Progenitor cell of endocrine pancreas (in vitro differentiated cells): ENCODE results near the gene EP400. TPM values are rescaled to one million over a fixed set of nuclear protein-coding genes. Genes with fewer than 3 reads are reported as not detected.

ENCODE experiments used
- DNase-seq: peaks from one replicate; pipeline ENCODE4 v3.0.0; 2021; ENCODE audit warnings: low spot score; ENCODE audit not compliant: unreplicated experiment
- H3K27ac Mint-ChIP-seq: 2 replicates; pipeline ENCODE4 v1.8.0; 2021; ENCODE audit warnings: mild to moderate bottlenecking, moderate library complexity, mixed read lengths
- H3K27me3 Mint-ChIP-seq: 2 replicates; pipeline ENCODE4 v1.8.0; 2021; ENCODE audit warnings: mixed read lengths
- H3K36me3 Mint-ChIP-seq: 2 replicates; pipeline ENCODE4 v1.8.0; 2022; ENCODE audit warnings: mixed read lengths; ENCODE audit not compliant: insufficient read depth
- H3K4me1 Mint-ChIP-seq: 2 replicates; pipeline ENCODE4 v1.8.0; 2021; ENCODE audit warnings: low read depth, mixed read lengths
- H3K4me3 Mint-ChIP-seq: 2 replicates; pipeline ENCODE4 v1.8.0; 2021; ENCODE audit warnings: low read depth, mild to moderate bottlenecking, moderate library complexity, mixed read lengths
- H3K9me3 Mint-ChIP-seq: 2 replicates; pipeline ENCODE4 v1.8.0; 2021; ENCODE audit warnings: low read depth, mixed read lengths
- total RNA-seq: library from RNA; stranded (reverse); gene quantifications from 2 replicates; pipeline ENCODE4 v1.2.1, GENCODE V29; 2021
- TF ChIP-seq, protein P1 (sequence below): fragments of 200-600 bp; sonication (generic); IDR thresholded peaks from one replicate; pipeline ENCODE4 v1.5.0; 2021; ENCODE audit warnings: antibody characterized with exemption, mild to moderate bottlenecking; ENCODE audit not compliant: unreplicated experiment

The EP400 gene
- total RNA-seq, 1 donor from 2014 or later = 66.6 TPM

DNA sequence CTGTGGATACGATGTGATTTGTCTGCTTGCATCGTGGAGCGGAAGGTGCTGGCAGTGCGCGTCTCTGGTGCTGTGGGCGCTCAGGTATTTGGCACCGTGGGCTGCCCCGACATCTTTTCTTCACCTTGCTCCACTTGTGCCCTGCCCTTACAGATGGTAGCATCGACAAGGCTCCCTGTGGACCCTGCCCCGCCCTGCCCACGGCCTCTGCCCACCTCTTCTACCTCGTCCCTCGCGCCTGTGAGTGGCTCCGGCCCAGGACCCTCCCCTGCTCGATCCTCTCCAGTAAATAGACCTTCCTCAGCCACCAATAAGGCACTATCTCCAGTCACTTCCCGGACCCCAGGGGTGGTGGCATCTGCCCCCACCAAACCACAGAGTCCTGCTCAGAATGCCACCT is 36.6 kb downstream of the EP400 start:
- no peaks in the 10 kb centered on the region for H3K9me3 Mint-ChIP-seq
- H3K4me3 Mint-ChIP-seq = no peak overlapping the region
- TF ChIP-seq, protein P1, sequence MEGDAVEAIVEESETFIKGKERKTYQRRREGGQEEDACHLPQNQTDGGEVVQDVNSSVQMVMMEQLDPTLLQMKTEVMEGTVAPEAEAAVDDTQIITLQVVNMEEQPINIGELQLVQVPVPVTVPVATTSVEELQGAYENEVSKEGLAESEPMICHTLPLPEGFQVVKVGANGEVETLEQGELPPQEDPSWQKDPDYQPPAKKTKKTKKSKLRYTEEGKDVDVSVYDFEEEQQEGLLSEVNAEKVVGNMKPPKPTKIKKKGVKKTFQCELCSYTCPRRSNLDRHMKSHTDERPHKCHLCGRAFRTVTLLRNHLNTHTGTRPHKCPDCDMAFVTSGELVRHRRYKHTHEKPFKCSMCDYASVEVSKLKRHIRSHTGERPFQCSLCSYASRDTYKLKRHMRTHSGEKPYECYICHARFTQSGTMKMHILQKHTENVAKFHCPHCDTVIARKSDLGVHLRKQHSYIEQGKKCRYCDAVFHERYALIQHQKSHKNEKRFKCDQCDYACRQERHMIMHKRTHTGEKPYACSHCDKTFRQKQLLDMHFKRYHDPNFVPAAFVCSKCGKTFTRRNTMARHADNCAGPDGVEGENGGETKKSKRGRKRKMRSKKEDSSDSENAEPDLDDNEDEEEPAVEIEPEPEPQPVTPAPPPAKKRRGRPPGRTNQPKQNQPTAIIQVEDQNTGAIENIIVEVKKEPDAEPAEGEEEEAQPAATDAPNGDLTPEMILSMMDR = no peak
- no peaks in the 10 kb centered on the region for H3K27me3 Mint-ChIP-seq
- no peaks in the 10 kb centered on the region for H3K4me1 Mint-ChIP-seq
- no peak for DNase-seq
- H3K27ac Mint-ChIP-seq = no peak overlapping the region
- peaks cover 19% of the 10 kb centered on the region for H3K36me3 Mint-ChIP-seq

DNA sequence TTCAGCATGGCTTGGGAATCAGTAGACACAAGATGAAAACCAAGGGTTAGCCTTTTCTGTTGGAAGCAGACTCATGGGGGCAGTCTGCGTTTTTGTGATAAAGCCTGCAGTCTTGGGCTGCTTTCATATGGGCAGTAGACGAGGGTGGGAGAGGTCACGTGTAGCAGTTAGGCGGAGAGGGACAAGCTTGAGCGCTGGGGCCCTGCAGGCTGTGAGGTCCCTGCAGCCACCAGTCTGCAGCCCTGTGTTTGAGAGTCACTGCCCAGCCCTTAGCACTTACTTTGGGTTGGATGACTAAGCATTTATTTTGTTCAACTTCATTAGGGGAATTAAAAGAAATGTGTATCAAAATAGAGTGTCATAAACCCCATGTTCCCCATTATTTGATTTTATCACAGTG is 37.2 kb downstream of the EP400 start:
- Mint-ChIP-seq H3K4me3 (no peak overlapping the region), H3K4me1 (no peaks in the 10 kb centered on the region), H3K9me3 (no peaks in the 10 kb centered on the region), H3K27ac (no peak overlapping the region), H3K27me3 (no peaks in the 10 kb centered on the region), H3K36me3 (peaks cover 19% of the 10 kb centered on the region)
- TF ChIP-seq, protein P1 = no peak
- no peak for DNase-seq

DNA sequence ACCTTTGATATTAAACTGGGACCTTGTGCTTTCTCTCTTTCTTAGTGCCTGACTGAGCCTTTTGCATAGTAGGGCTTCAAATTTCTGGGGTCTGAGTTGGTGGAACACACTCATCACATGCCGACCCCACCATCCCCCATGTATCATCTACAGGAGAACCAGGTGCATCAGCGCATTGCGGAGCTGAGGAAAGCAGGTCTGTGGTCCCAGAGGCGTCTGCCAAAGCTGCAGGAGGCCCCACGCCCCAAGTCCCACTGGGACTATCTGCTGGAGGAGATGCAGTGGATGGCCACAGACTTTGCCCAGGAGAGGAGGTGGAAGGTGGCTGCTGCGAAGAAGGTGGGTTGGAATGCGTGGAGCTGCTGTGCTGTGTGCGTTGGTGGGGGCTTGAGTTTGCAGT is 37.8 kb downstream of the EP400 start:
- TF ChIP-seq, protein P1 = no peak
- H3K4me3 Mint-ChIP-seq = no peak overlapping the region
- H3K36me3 Mint-ChIP-seq = peaks cover 25% of the 10 kb centered on the region
- no peak for DNase-seq
- H3K27me3 Mint-ChIP-seq = no peaks in the 10 kb centered on the region
- H3K4me1 Mint-ChIP-seq = no peaks in the 10 kb centered on the region
- H3K9me3 Mint-ChIP-seq = no peaks in the 10 kb centered on the region
- no peak overlapping the region for H3K27ac Mint-ChIP-seq

DNA sequence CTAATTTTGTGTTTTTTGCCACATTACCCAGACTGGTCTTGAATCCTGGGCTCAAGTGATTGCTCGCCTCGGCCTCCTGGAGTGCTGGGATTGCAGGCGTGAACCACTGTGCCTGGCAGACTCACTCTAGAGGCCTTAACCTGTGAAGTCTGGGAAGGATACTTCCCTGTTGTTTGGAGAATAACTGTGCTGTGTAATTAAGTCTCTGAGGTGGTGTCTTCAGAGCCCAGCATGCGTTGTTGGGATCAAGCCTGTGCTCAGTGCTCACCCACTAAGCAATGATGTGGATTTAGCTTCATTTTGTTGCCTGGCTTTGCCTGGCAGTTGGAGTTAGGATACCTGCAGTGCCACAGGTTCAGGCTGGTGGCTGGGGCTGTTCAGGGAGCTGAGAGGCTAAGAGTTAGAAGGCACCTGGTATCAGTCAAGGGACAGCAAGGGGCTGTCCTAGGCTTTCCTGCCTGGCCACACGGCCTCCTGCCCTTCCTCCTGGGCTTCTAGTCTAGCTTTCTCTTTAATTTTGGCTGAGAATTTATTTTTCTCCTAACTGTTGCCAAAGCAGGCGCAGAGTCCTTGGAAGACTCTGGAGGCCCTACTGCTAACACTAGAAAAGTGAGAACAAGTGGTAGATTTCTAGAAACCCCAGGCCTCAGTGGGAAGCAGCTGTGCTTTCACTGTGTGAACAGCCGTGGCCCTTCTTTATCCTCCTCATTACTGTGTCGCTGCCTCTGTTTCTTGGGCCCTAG is 38.5 kb downstream of the EP400 start:
- no peak overlapping the region for H3K27ac Mint-ChIP-seq
- TF ChIP-seq, protein P1 = no peak
- no peaks in the 10 kb centered on the region for H3K4me1 Mint-ChIP-seq
- DNase-seq = no peak
- H3K27me3 Mint-ChIP-seq = no peaks in the 10 kb centered on the region
- H3K4me3 Mint-ChIP-seq = no peak overlapping the region
- peaks cover 28% of the 10 kb centered on the region for H3K36me3 Mint-ChIP-seq
- H3K9me3 Mint-ChIP-seq = no peaks in the 10 kb centered on the region

DNA sequence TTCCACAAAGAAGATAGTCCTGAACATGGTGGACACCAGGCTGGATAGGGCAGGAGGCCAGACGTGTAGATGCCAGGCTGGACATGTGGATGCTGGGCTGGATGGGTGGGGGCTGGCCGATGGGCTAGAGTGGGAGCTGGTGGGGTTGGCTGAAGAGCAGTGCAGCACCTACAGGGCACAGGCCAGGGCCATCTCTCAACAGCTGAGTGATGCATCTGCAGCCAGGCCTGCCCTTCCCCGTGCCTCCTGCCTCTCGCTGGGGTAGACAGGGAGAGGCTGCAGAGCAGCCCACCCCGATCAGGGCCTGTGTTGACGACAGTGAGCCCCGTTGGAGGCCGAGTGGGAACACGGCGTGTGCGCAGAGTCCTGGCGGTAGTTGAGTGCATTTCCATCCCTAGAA is 39.3 kb downstream of the EP400 start:
- TF ChIP-seq, protein P1 = no peak
- Mint-ChIP-seq H3K4me3 (no peak overlapping the region), H3K27ac (peak overlapping the region; percentile 52), H3K27me3 (no peaks in the 10 kb centered on the region), H3K36me3 (peaks cover 32% of the 10 kb centered on the region), H3K4me1 (no peaks in the 10 kb centered on the region), H3K9me3 (no peaks in the 10 kb centered on the region)
- no peak for DNase-seq
